Transverse colon (tissue), 4 donors: ENCODE measurements around the gene FCHO2.

Source experiments
- CTCF ChIP-seq, 5 experiments: fragments of 200-600 bp in 3 of 5; fragments of 450-650 bp in 2 of 5; sonication (generic) in 3 of 5; IDR thresholded peaks; 1 replicate in 2 of 5; 2 replicates in 3 of 5; pipeline ENCODE4 v1.5.1; 2016 to 2017; ENCODE audit warnings: antibody characterized with exemption in 5 of 5, inconsistent platforms in 3 of 5, mild to moderate bottlenecking in 2 of 5, moderate library complexity in 1 of 5
- EP300 ChIP-seq: sonication (generic); formaldehyde crosslinking; IDR thresholded peaks from one replicate; pipeline ENCODE4 v1.6.1; 2017; ENCODE audit warnings: antibody characterized with exemption, low read depth
- POLR2A ChIP-seq: fragments of 450-650 bp; IDR thresholded peaks from one replicate; pipeline ENCODE4 v1.6.1; 2016; ENCODE audit warnings: antibody characterized with exemption, mild to moderate bottlenecking, moderate library complexity
- POLR2AphosphoS5 ChIP-seq, 3 donors: sonication (generic); formaldehyde crosslinking; IDR thresholded peaks; one replicate each; pipeline ENCODE4 v1.6.1; 2016; ENCODE audit warnings: antibody characterized with exemption in 3 of 3

- TF ChIP-seq POLR2A (no peak), CTCF (IDR thresholded peaks at IDR 0.05) (no peak), EP300 (no peak), POLR2AphosphoS5 (IDR thresholded peaks at IDR 0.05) (no peak)
Observed at GRCh38 chr5:73139485-73139884, 183.6 kb downstream of the FCHO2 start.
